HUDEP-2 (cell line): Measurements from ENCODE around the gene RASA2.

ENCODE experiments used
- DNase-seq, 76 experiments: peaks; one replicate each; lab custom pipeline; 2025; ENCODE audit not compliant: unreplicated experiment in 76 of 76; lab: John Stamatoyannopoulos, UW

RASA2 gene

GRCh38 chr3:141486746-141487520 is at the start of gene RASA2:
RASA2 (plus strand) TSS chr3:141487027; CDS start chr3:141487084, 57 bp downstream.
- peak in 60 of 76 experiments; percentile 5 to 73 (median 45) for DNase-seq

GRCh38 chr3:141439589-141439988 is 47.2 kb upstream of the RASA2 start:
- DNase-seq, result no peak

GRCh38 chr3:141440942-141441341 is 45.9 kb upstream of the RASA2 start:
- DNase-seq, result no peak

- peak in 61 of 76 experiments; percentile 4 to 72 (median 41) for DNase-seq
Observed at GRCh38 chr3:141441381-141442364, 45.2 kb upstream of the RASA2 start.

- no peak for DNase-seq
Observed at GRCh38 chr3:141442446-141442845, 44.4 kb upstream of the RASA2 start.

GRCh38 chr3:141442914-141443313 is 43.9 kb upstream of the RASA2 start:
- DNase-seq, result no peak

GRCh38 chr3:141444586-141445285 is 42.1 kb upstream of the RASA2 start:
- no peak for DNase-seq

- no peak for DNase-seq
Observed at GRCh38 chr3:141445990-141446389, 40.8 kb upstream of the RASA2 start.

GRCh38 chr3:141446737-141447136 is 40.1 kb upstream of the RASA2 start:
- no peak for DNase-seq

- no peak for DNase-seq
Observed at GRCh38 chr3:141447383-141447782, 39.4 kb upstream of the RASA2 start.

- peak in 1 of 76 experiments; percentile 0 for DNase-seq
Observed at GRCh38 chr3:141448606-141449220, 38.1 kb upstream of the RASA2 start.

- DNase-seq, result no peak
Observed at GRCh38 chr3:141449424-141449823, 37.4 kb upstream of the RASA2 start.

GRCh38 chr3:141450727-141451375 is 36.0 kb upstream of the RASA2 start:
- DNase-seq, result peak in 15 of 76 experiments; percentile 5 to 44 (median 18)

- peak in 32 of 76 experiments; percentile 2 to 63 (median 26) for DNase-seq
Observed at GRCh38 chr3:141452045-141452444, 34.8 kb upstream of the RASA2 start.

GRCh38 chr3:141452773-141453172 is 34.1 kb upstream of the RASA2 start:
- DNase-seq, result no peak

GRCh38 chr3:141454054-141454453 is 32.8 kb upstream of the RASA2 start:
- DNase-seq, result peak in 5 of 76 experiments; percentile 7 to 32 (median 12)

GRCh38 chr3:141454906-141455602 is 31.8 kb upstream of the RASA2 start:
- DNase-seq, result peak in 35 of 76 experiments; percentile 1 to 72 (median 48)

GRCh38 chr3:141455603-141456300 is 31.1 kb upstream of the RASA2 start:
- no peak for DNase-seq

- no peak for DNase-seq
Observed at GRCh38 chr3:141456301-141456625, 30.6 kb upstream of the RASA2 start.
